Measurements from ENCODE around the gene PKMYT1. TPM values are rescaled to one million over a fixed set of nuclear protein-coding genes. Genes with fewer than 3 reads are reported as not detected.
"Not testable (repeated sequence)": the region's sequence is repeated elsewhere in the genome, so short reads cannot be mapped to it uniquely, and the experiment has no call there.

Gene PKMYT1
- total RNA-seq, 1 donor from 2014 or later, result 107 TPM

DNA sequence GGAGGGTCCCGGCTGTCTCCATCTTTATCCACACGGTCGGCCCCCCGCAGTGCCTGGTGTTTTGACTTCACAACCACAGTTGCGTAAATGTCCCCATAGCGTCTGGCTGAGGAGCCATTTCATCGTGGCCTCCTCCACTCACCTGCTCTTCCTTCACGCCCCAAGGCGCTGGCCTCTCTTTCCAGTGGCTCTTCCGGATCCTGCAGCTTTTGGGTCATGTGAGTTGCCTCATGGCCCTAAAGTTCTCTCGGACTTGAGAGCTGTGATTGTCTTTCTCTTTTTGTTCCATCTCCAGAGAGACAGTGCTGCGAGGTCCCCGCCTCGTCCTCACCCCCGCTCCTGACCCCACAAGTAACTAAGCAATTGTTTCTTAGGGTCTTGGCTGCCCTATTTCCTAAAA is 45.8 kb downstream of the PKMYT1 start:
- TF ChIP-seq, protein P1, sequence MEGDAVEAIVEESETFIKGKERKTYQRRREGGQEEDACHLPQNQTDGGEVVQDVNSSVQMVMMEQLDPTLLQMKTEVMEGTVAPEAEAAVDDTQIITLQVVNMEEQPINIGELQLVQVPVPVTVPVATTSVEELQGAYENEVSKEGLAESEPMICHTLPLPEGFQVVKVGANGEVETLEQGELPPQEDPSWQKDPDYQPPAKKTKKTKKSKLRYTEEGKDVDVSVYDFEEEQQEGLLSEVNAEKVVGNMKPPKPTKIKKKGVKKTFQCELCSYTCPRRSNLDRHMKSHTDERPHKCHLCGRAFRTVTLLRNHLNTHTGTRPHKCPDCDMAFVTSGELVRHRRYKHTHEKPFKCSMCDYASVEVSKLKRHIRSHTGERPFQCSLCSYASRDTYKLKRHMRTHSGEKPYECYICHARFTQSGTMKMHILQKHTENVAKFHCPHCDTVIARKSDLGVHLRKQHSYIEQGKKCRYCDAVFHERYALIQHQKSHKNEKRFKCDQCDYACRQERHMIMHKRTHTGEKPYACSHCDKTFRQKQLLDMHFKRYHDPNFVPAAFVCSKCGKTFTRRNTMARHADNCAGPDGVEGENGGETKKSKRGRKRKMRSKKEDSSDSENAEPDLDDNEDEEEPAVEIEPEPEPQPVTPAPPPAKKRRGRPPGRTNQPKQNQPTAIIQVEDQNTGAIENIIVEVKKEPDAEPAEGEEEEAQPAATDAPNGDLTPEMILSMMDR (conservative IDR thresholded peaks at IDR 0.05; ENCODE audit: low read depth, low read length), result no peak
- no peak overlapping the region for H3K4me3 ChIP-seq (ENCODE audit: low read depth, low read length)
- no peak for DNase-seq (ENCODE audit: low read depth)

GRCh38 chr16:2933701-2934100 is 46.5 kb downstream of the PKMYT1 start:
- H3K4me3 ChIP-seq (ENCODE audit: low read depth, low read length), result no peak overlapping the region
- DNase-seq (ENCODE audit: low read depth), result no peak
- TF ChIP-seq, protein P1 (conservative IDR thresholded peaks at IDR 0.05; ENCODE audit: low read depth, low read length), result no peak

DNA sequence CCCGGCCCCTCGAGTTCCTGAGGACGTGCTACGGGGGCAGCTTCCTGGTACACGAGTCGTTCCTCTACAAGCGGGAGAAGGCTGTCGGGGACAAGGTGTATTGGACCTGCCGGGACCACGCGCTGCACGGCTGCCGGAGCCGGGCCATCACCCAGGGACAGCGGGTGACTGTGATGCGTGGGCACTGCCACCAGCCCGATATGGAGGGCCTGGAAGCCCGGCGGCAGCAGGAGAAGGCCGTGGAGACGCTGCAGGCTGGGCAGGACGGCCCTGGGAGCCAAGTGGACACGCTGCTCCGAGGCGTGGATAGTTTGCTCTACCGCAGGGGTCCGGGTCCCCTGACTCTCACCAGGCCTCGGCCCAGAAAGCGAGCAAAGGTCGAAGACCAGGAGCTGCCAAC is 47.1 kb downstream of the PKMYT1 start:
- no peak for DNase-seq (ENCODE audit: low read depth)
- TF ChIP-seq, protein P1 (conservative IDR thresholded peaks at IDR 0.05; ENCODE audit: low read depth, low read length), result no peak
- no peak overlapping the region for H3K4me3 ChIP-seq (ENCODE audit: low read depth, low read length)

DNA sequence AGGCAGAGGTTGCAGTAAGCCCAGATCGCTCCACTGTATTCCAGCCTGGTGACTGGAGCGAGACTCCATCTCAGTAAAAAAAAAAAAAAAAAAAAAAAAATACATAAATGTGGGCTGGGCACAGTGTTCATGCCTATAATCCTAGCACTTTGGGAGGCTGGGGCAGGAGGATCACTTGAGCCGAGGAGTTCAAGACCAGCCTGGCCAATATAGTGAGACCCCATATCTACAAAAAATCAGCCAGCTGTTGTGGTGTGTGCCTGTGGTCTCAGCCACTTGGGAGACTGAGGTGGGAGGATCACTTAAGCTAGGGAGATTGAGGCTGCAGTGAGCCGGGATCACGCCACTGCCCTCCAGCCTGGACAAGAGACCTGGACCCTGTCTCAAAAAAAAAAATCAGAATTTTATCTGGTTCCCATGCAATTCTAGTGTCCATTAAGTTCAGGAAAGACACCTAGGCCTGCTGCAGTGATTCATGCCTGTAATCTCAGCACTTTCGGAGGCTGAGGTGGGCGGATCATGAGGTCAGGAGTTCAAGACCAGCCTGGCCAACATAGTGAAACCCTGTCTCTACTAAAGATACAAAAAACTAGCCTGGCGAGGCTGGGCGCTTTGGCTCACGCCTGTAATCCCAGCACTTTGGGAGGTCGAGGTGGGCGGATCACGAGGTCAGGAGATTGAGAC is 48.9 kb downstream of the PKMYT1 start:
- DNase-seq (ENCODE audit: low read depth); H3K4me3 ChIP-seq (ENCODE audit: low read depth, low read length): not testable (repeated sequence)

DNA sequence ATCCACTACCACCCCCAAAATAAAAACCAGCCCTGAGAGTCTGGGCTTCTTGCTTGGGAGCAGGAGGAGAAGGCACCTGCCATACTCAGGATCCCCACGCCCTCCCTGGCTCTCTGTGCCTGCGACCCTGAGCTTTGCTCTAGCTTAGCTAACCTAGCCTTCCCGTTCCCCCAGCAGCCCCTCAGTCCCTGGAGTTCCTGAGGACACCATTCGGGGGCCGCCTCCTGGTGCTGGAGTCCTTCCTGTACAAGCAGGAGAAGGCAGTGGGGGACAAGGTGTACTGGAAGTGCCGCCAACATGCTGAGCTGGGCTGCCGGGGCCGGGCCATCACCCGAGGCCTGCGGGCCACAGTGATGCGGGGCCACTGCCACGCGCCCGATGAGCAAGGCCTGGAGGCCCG is 50.0 kb downstream of the PKMYT1 start:
- TF ChIP-seq, protein P1 (conservative IDR thresholded peaks at IDR 0.05; ENCODE audit: low read depth, low read length), result no peak
- DNase-seq (ENCODE audit: low read depth), result no peak
- no peak overlapping the region for H3K4me3 ChIP-seq (ENCODE audit: low read depth, low read length)

- TF ChIP-seq, protein P1 (conservative IDR thresholded peaks at IDR 0.05; ENCODE audit: low read depth, low read length), result no peak
- no peak for DNase-seq (ENCODE audit: low read depth)
- H3K4me3 ChIP-seq (ENCODE audit: low read depth, low read length), result no peak overlapping the region
These were observed 50.6 kb downstream of the PKMYT1 start for GRCh38 chr16:2929693-2930092.

- TF ChIP-seq, protein P1 (conservative IDR thresholded peaks at IDR 0.05; ENCODE audit: low read depth, low read length), result no peak
- DNase-seq (ENCODE audit: low read depth), result no peak
- H3K4me3 ChIP-seq (ENCODE audit: low read depth, low read length), result no peak overlapping the region
These were observed 51.5 kb downstream of the PKMYT1 start for GRCh38 chr16:2928796-2929195.

GRCh38 chr16:2928151-2928550 is 52.1 kb downstream of the PKMYT1 start:
- H3K4me3 ChIP-seq (ENCODE audit: low read depth, low read length); DNase-seq (ENCODE audit: low read depth): not testable (repeated sequence)

Measured in epithelial cell of proximal tubule (primary cell).